BJ (cell line): Measurements from ENCODE around the gene HSP90AB1. TPM values are rescaled to one million over a fixed set of nuclear protein-coding genes. Genes with fewer than 3 reads are reported as not detected.

Experiments used
- CTCF ChIA-PET: fragments of 350-600 bp; formaldehyde crosslinking; extraction: SDS; loops from one replicate; lab custom pipeline; 2021; ENCODE audit warnings: antibody characterized with exemption, inconsistent platforms; lab: Yijun Ruan, JAX
- POLR2A ChIA-PET: fragments of 300-600 bp; sonication (Branson Sonifier 250); formaldehyde crosslinking; extraction: SDS; loops from one replicate; lab custom pipeline; 2021; ENCODE audit warnings: antibody characterized with exemption; lab: Charles Lee
- DNase-seq: peaks from one replicate; pipeline ENCODE4 v3.0.0-alpha.2; 2011; ENCODE audit warnings: low read depth
- H3K27me3 ChIP-seq: 2 replicates; pipeline ENCODE4 v1.6.0; 2011; ENCODE audit warnings: low read length; ENCODE audit not compliant: control insufficient read depth, insufficient read depth
- H3K36me3 ChIP-seq: 2 replicates; pipeline ENCODE4 v1.5.1; 2011; ENCODE audit warnings: low read length; ENCODE audit not compliant: control insufficient read depth, insufficient read depth
- H3K4me3 ChIP-seq: 2 replicates; pipeline ENCODE4 v1.5.1; 2011; ENCODE audit warnings: low read depth, mild to moderate bottlenecking, control low read depth, low read length
- polyA plus RNA-seq: library from polyadenylated mRNA; depleted of rRNA; stranded (reverse); fragments of >200 nt; gene quantifications from 2 replicates; pipeline ENCODE4 v1.2.3, GENCODE V29; 2011
- TF ChIP-seq, protein P1 (sequence below): IDR thresholded peaks from 2 replicates; pipeline ENCODE4 v1.5.1; 2011; ENCODE audit warnings: low read depth, mild to moderate bottlenecking, control low read depth, inconsistent platforms, low read length, moderate library complexity; ENCODE audit not compliant: insufficient read depth

HSP90AB1 gene
- polyA plus RNA-seq, 1 experiment = 578 TPM

DNA sequence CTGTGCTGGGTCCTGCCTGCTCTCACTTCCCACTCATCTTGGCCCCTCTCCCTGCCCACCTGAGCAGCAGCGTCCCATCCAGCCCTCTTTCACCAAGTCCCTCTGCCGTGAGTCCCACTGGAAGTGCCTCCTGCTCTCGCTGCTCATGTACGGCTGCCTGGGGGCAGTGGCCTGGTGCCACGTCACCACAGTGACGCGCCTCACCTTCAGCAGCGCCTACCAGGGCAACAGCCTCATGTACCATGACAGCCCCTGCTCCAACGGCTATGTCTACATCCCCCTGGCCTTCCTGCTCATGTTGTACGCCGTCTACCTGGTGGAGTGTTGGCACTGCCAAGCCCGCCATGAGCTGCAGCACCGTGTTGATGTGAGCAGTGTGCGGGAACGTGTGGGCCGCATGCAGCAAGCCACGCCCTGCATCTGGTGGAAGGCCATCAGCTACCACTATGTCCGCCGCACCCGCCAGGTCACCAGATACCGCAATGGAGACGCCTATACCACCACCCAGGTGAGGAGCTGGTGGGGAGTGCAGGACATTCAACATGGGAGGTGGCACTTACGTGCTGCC is 26.2 kb downstream of the HSP90AB1 start:
- ChIA-PET CTCF (no interaction called here), POLR2A (no interaction called here)
- Histone ChIP-seq H3K27me3 (peaks cover 43% of the 10 kb centered on the region), H3K36me3 (no peaks in the 10 kb centered on the region), H3K4me3 (no peak overlapping the region)
- TF ChIP-seq, protein P1, sequence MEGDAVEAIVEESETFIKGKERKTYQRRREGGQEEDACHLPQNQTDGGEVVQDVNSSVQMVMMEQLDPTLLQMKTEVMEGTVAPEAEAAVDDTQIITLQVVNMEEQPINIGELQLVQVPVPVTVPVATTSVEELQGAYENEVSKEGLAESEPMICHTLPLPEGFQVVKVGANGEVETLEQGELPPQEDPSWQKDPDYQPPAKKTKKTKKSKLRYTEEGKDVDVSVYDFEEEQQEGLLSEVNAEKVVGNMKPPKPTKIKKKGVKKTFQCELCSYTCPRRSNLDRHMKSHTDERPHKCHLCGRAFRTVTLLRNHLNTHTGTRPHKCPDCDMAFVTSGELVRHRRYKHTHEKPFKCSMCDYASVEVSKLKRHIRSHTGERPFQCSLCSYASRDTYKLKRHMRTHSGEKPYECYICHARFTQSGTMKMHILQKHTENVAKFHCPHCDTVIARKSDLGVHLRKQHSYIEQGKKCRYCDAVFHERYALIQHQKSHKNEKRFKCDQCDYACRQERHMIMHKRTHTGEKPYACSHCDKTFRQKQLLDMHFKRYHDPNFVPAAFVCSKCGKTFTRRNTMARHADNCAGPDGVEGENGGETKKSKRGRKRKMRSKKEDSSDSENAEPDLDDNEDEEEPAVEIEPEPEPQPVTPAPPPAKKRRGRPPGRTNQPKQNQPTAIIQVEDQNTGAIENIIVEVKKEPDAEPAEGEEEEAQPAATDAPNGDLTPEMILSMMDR = no peak
- no peak for DNase-seq

- ChIA-PET POLR2A (no interaction called here), CTCF (no interaction called here)
- Histone ChIP-seq H3K27me3 (peaks cover 38% of the 10 kb centered on the region), H3K4me3 (no peak overlapping the region), H3K36me3 (no peaks in the 10 kb centered on the region)
- TF ChIP-seq, protein P1 = no peak
- DNase-seq = no peak
These were observed 26.7 kb downstream of the HSP90AB1 start for GRCh38 chr6:44273617-44274016.

- H3K4me3 ChIP-seq = no peak overlapping the region
- DNase-seq = no peak
- ChIA-PET POLR2A (no interaction called here), CTCF (interaction anchor here (0.7 to 1.5 kb wide), 3 partner anchors 26 to 63 kb away, joined by 3 to 5 read pairs (median 3); partner anchors contain the start of gene AARS2)
- H3K27me3 ChIP-seq = peaks cover 25% of the 10 kb centered on the region
- no peaks in the 10 kb centered on the region for H3K36me3 ChIP-seq
- TF ChIP-seq, protein P1 = no peak
These were observed 28.4 kb downstream of the HSP90AB1 start for GRCh38 chr6:44275271-44275748.

DNA sequence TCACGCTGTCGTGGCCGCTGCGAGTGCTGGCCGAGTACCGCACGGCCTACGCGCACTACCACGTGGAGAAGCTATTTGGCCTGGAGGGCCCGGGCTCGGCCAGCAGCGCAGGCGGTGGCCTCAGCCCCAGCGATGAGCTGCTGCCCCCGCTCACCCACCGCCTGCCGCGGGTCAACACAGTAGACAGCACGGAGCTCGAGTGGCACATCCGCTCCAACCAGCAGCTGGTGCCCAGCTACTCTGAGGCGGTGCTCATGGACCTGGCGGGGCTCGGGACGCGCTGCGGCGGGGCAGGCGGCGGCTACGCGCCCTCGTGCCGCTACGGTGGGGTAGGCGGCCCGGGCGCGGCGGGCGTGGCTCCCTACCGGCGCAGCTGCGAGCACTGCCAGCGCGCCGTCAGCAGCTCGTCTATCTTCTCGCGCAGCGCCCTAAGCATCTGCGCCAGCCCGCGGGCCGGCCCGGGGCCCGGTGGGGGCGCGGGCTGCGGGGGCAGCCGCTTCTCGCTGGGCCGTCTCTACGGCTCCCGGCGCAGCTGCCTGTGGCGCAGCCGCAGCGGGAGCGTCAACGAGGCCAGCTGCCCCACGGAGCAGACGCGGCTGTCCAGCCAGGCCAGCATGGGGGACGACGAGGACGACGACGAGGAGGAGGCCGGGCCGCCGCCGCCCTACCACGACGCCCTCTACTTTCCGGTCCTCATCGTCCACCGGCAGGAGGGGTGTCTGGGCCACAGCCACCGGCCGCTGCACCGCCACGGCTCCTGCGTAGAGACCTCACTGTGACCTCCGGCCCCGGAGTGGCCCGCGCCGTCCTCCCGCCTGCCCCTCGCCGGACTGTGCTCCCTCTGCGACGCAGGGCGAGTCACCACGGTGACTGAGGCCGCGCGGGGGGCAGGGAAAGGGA is 29.1 kb downstream of the HSP90AB1 start:
- POLR2A ChIA-PET = no interaction called here
- DNase-seq = no peak
- Histone ChIP-seq H3K36me3 (no peaks in the 10 kb centered on the region), H3K4me3 (no peak overlapping the region), H3K27me3 (peaks cover 25% of the 10 kb centered on the region)
- CTCF ChIA-PET = interaction anchor here (0.7 to 1.5 kb wide), 3 partner anchors 25 to 62 kb away, joined by 3 to 5 read pairs (median 3); partner anchors contain the start of gene AARS2
- TF ChIP-seq, protein P1 = no peak
